Ovary (tissue), 3 donors: ENCODE measurements around the gene BCORL1.

Source experiments
- EP300 ChIP-seq: sonication (generic); formaldehyde crosslinking; IDR thresholded peaks from one replicate; pipeline ENCODE4 v1.6.1; 2017; ENCODE audit warnings: antibody characterized with exemption
- POLR2A ChIP-seq: fragments of 450-650 bp; IDR thresholded peaks from one replicate; pipeline ENCODE4 v1.6.1; 2017; ENCODE audit warnings: antibody characterized with exemption, mild to moderate bottlenecking, moderate library complexity
- TF ChIP-seq, protein P1 (sequence below), 3 donors: fragments of 450-650 bp in 2 of 3; fragments of 200-600 bp in 1 of 3; IDR thresholded peaks; one replicate each; pipeline versions ENCODE4 v1.5.1 to v1.8.0; 2016 to 2022; ENCODE audit warnings: antibody characterized with exemption in 3 of 3, mild to moderate bottlenecking in 1 of 3
- donor health status: DM: no; HTN: no; CAD: no.

DNA sequence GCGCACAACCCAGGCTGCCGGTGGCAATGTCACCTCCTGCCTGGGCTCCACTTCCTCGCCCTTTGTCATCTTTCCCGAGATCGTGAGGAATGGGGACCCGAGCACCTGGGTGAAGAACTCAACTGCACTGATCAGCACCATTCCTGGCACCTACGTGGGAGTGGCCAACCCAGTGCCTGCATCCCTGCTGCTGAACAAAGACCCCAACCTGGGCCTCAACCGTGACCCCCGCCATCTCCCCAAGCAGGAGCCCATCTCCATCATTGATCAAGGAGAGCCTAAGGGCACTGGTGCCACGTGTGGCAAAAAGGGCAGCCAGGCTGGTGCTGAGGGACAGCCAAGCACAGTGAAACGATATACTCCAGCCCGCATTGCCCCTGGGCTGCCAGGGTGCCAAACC is 32.3 kb downstream of the BCORL1 start:
- TF ChIP-seq, protein P1, sequence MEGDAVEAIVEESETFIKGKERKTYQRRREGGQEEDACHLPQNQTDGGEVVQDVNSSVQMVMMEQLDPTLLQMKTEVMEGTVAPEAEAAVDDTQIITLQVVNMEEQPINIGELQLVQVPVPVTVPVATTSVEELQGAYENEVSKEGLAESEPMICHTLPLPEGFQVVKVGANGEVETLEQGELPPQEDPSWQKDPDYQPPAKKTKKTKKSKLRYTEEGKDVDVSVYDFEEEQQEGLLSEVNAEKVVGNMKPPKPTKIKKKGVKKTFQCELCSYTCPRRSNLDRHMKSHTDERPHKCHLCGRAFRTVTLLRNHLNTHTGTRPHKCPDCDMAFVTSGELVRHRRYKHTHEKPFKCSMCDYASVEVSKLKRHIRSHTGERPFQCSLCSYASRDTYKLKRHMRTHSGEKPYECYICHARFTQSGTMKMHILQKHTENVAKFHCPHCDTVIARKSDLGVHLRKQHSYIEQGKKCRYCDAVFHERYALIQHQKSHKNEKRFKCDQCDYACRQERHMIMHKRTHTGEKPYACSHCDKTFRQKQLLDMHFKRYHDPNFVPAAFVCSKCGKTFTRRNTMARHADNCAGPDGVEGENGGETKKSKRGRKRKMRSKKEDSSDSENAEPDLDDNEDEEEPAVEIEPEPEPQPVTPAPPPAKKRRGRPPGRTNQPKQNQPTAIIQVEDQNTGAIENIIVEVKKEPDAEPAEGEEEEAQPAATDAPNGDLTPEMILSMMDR (IDR thresholded peaks at IDR 0.05), result no peak
- no peak for TF ChIP-seq EP300
- no peak for TF ChIP-seq POLR2A
